A673 (cell line): ENCODE measurements around the gene FRMPD1. TPM values are rescaled to one million over a fixed set of nuclear protein-coding genes. Genes with fewer than 3 reads are reported as not detected.

Source experiments
- BruUV-seq: library from RNA; stranded (reverse); fragments of 400-500 nt; replicated peaks from 2 replicates; lab custom pipeline; 2021; lab: Mats Ljungman, UMichigan
- CTCF ChIA-PET: fragments of 300-600 bp; sonication (Branson Sonifier 250); formaldehyde crosslinking; loops from one replicate; lab custom pipeline; 2022; ENCODE audit warnings: antibody characterized with exemption; lab: Charles Lee
- POLR2A ChIA-PET: fragments of 300-600 bp; sonication (Branson Sonifier 250); formaldehyde crosslinking; loops from one replicate; lab custom pipeline; 2022; ENCODE audit warnings: antibody characterized with exemption; ENCODE audit not compliant: low non-redundant PET; lab: Charles Lee
- DNase-seq: peaks from one replicate; pipeline ENCODE4 v3.0.0-alpha.2; 2015; ENCODE audit warnings: low spot score
- H3K27ac ChIP-seq: fragments of 200-600 bp; sonication (generic); 2 replicates; pipeline ENCODE4 v1.5.1; 2016; ENCODE audit warnings: mixed run types, low read depth, mild to moderate bottlenecking, mixed read lengths, antibody characterized with exemption, low read length; ENCODE audit not compliant: poor library complexity, severe bottlenecking
- H3K27me3 ChIP-seq: fragments of 200-600 bp; sonication (generic); replicated peaks from 2 replicates; pipeline ENCODE4 v1.6.1; 2017; ENCODE audit warnings: mixed run types, low read depth, mild to moderate bottlenecking, mixed read lengths, antibody characterized with exemption, low read length; ENCODE audit not compliant: insufficient read depth, poor library complexity
- H3K36me3 ChIP-seq: fragments of 200-600 bp; sonication (generic); 2 replicates; pipeline ENCODE4 v1.6.1; 2016; ENCODE audit warnings: mixed run types, mild to moderate bottlenecking, mixed read lengths, antibody characterized with exemption, low read length; ENCODE audit not compliant: insufficient read depth, poor library complexity, severe bottlenecking
- H3K4me1 ChIP-seq: fragments of 200-600 bp; sonication (generic); 2 replicates; pipeline ENCODE4 v1.6.1; 2017; ENCODE audit warnings: mixed run types, mild to moderate bottlenecking, mixed read lengths, antibody characterized with exemption, low read length; ENCODE audit not compliant: insufficient read depth, poor library complexity, severe bottlenecking
- H3K4me3 ChIP-seq: fragments of 200-600 bp; sonication (generic); 2 replicates; pipeline ENCODE4 v1.5.1; 2016; ENCODE audit warnings: low read depth, mixed run types, mild to moderate bottlenecking, mixed read lengths, low read length; ENCODE audit not compliant: poor library complexity, severe bottlenecking
- H3K9me3 ChIP-seq: fragments of 200-600 bp; sonication (generic); 2 replicates; pipeline ENCODE4 v1.6.1; 2016; ENCODE audit warnings: mixed run types, low read depth, mild to moderate bottlenecking, mixed read lengths, antibody characterized with exemption, low read length; ENCODE audit not compliant: poor library complexity, severe bottlenecking
- CTCF ChIP-seq: fragments of 300-800, 200-600 bp; sonication (generic); conservative IDR thresholded peaks from 2 replicates; pipeline ENCODE4 v1.5.1; 2017; ENCODE audit warnings: low read depth, mild to moderate bottlenecking, antibody characterized with exemption, low read length, moderate library complexity, mixed read lengths
- EZH2 ChIP-seq: fragments of 200-600 bp; sonication (generic); IDR thresholded peaks from 2 replicates; pipeline ENCODE4 v1.6.1; 2017; ENCODE audit warnings: borderline replicate concordance, low read depth, mild to moderate bottlenecking, mixed read lengths, antibody characterized with exemption, low read length; ENCODE audit not compliant: poor library complexity, severe bottlenecking
- intact Hi-C: fragments of 100-400 bp; cut with micrococcal nuclease; formaldehyde crosslinking; loops from one replicate; pipeline ENCODE4 v1.10.0; 2022; ENCODE audit not compliant: unreplicated experiment
- total RNA-seq: library from RNA; stranded (reverse); gene quantifications from 2 replicates; pipeline ENCODE4 v1.2.3, GENCODE V29; 2021

FRMPD1 gene
- total RNA-seq, 1 experiment from 2014 or later, result not detected

- TF ChIP-seq EZH2 (no peak), CTCF (no peak)
- ChIA-PET POLR2A (no interaction called here), CTCF (no interaction called here)
- Histone ChIP-seq H3K27ac (no peak overlapping the region), H3K9me3 (no peaks in the 10 kb centered on the region), H3K27me3 (peaks cover 38% of the 10 kb centered on the region), H3K36me3 (no peaks in the 10 kb centered on the region), H3K4me1 (no peaks in the 10 kb centered on the region), H3K4me3 (no peak overlapping the region)
- intact Hi-C loops, result loop anchor here (10.0 kb wide), 1 partner anchor 63 kb away; no protein-coding TSS in a partner anchor
- DNase-seq, result no peak
- BruUV-seq, result no TSS peak
These were observed 17.0 kb downstream of the FRMPD1 start for GRCh38 chr9:37667706-37668105.

GRCh38 chr9:37668116-37668601 is 17.4 kb downstream of the FRMPD1 start:
- no peak for DNase-seq
- ChIA-PET POLR2A (no interaction called here), CTCF (no interaction called here)
- Histone ChIP-seq H3K4me1 (no peaks in the 10 kb centered on the region), H3K4me3 (no peak overlapping the region), H3K27ac (no peak overlapping the region), H3K36me3 (no peaks in the 10 kb centered on the region), H3K9me3 (no peaks in the 10 kb centered on the region), H3K27me3 (peaks cover 38% of the 10 kb centered on the region)
- intact Hi-C loops, result loop anchor here (10.0 kb wide), 1 partner anchor 63 kb away; no protein-coding TSS in a partner anchor
- 0 out of 2 replicates have a peak, but pooled peaks have one; percentile 24 for TF ChIP-seq CTCF
- TF ChIP-seq EZH2, result no peak
- BruUV-seq, result no TSS peak

- H3K4me3 ChIP-seq, result no peak overlapping the region
- H3K4me1 ChIP-seq, result no peaks in the 10 kb centered on the region
- ChIA-PET CTCF (no interaction called here), POLR2A (no interaction called here)
- H3K27ac ChIP-seq, result no peak overlapping the region
- DNase-seq, result no peak
- no peaks in the 10 kb centered on the region for H3K36me3 ChIP-seq
- no peaks in the 10 kb centered on the region for H3K9me3 ChIP-seq
- no peak for TF ChIP-seq CTCF
- no peak for TF ChIP-seq EZH2
- no TSS peak for BruUV-seq
- H3K27me3 ChIP-seq, result peaks cover 38% of the 10 kb centered on the region
- intact Hi-C loops, result loop anchor here (10.0 kb wide), 1 partner anchor 64 kb away; no protein-coding TSS in a partner anchor
These were observed 18.5 kb downstream of the FRMPD1 start for GRCh38 chr9:37669232-37669631.
